Vagina (tissue), 2 donors: ENCODE data around the gene MTAP.

ENCODE experiments used
- POLR2A ChIP-seq, 2 donors: fragments of 450-650 bp; IDR thresholded peaks; one replicate each; pipeline ENCODE4 v1.6.1; 2017; ENCODE audit warnings: antibody characterized with exemption in 2 of 2, mild to moderate bottlenecking in 2 of 2, moderate library complexity in 2 of 2
- TF ChIP-seq, protein P1 (sequence below), 3 experiments: fragments of 450-650 bp in 2 of 3; fragments of 200-600 bp in 1 of 3; sonication (generic) in 1 of 3; IDR thresholded peaks; one replicate each; pipeline ENCODE4 v1.5.1; 2017 to 2019; ENCODE audit warnings: antibody characterized with exemption in 3 of 3, mild to moderate bottlenecking in 2 of 3, moderate library complexity in 2 of 3

- TF ChIP-seq POLR2A (IDR thresholded peaks at IDR 0.05), result no peak
- TF ChIP-seq, protein P1, sequence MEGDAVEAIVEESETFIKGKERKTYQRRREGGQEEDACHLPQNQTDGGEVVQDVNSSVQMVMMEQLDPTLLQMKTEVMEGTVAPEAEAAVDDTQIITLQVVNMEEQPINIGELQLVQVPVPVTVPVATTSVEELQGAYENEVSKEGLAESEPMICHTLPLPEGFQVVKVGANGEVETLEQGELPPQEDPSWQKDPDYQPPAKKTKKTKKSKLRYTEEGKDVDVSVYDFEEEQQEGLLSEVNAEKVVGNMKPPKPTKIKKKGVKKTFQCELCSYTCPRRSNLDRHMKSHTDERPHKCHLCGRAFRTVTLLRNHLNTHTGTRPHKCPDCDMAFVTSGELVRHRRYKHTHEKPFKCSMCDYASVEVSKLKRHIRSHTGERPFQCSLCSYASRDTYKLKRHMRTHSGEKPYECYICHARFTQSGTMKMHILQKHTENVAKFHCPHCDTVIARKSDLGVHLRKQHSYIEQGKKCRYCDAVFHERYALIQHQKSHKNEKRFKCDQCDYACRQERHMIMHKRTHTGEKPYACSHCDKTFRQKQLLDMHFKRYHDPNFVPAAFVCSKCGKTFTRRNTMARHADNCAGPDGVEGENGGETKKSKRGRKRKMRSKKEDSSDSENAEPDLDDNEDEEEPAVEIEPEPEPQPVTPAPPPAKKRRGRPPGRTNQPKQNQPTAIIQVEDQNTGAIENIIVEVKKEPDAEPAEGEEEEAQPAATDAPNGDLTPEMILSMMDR (IDR thresholded peaks at IDR 0.05), result no peak
Measured at GRCh38 chr9:21770871-21771560, 31.4 kb upstream of the MTAP start.
